ENCODE results near the gene CPE. TPM values are rescaled to one million over a fixed set of nuclear protein-coding genes. Genes with fewer than 3 reads are reported as not detected.
"Not testable (repeated sequence)": the region's sequence is repeated elsewhere in the genome, so short reads cannot be mapped to it uniquely, and the experiment has no call there.

The CPE gene
- total RNA-seq, 4 donors from 2014 or later = 82.8 to 136 (median 113) TPM

DNA sequence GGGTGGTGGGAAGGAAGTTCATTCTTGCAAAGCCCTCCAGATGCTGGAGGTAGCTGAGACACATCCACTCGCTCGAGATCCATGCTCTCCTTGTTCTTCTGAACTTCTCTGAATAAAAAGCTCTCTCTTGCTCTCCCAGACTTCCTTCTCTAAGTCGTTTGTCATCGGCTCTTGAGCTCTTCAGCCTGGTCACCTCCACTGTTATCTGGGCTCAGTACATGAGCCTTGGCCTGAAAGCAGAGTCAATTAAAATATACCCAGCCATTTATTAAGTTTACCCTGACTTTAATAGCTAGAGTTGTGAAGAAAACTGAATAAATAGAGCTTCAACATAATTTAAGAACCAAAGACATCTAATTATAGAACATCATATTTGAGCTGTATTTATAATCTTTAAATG lies 99.0 kb downstream of the CPE start:
- peaks cover 0 to 7% (median 0%) of the 10 kb centered on the region in 4 donors for H3K9me3 ChIP-seq
- TF ChIP-seq POLR2A (IDR thresholded peaks at IDR 0.05) (no peak), EP300 (IDR thresholded peaks at IDR 0.05) (no peak)
- TF ChIP-seq, protein P1, sequence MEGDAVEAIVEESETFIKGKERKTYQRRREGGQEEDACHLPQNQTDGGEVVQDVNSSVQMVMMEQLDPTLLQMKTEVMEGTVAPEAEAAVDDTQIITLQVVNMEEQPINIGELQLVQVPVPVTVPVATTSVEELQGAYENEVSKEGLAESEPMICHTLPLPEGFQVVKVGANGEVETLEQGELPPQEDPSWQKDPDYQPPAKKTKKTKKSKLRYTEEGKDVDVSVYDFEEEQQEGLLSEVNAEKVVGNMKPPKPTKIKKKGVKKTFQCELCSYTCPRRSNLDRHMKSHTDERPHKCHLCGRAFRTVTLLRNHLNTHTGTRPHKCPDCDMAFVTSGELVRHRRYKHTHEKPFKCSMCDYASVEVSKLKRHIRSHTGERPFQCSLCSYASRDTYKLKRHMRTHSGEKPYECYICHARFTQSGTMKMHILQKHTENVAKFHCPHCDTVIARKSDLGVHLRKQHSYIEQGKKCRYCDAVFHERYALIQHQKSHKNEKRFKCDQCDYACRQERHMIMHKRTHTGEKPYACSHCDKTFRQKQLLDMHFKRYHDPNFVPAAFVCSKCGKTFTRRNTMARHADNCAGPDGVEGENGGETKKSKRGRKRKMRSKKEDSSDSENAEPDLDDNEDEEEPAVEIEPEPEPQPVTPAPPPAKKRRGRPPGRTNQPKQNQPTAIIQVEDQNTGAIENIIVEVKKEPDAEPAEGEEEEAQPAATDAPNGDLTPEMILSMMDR (IDR thresholded peaks at IDR 0.05) = no peak
- H3K27me3 ChIP-seq = no peaks in the 10 kb centered on the region
- H3K4me1 ChIP-seq = no peaks in the 10 kb centered on the region
- WGBS, 2 donors = 74 to 76% methylated on average over 4 of the region's 4 CpGs
- no peak overlapping the region for H3K27ac ChIP-seq
- no peak overlapping the region for H3K4me3 ChIP-seq
- no peak for DNase-seq (ENCODE audit: low spot score in 2 of 2)
- H3K36me3 ChIP-seq = no peaks in the 10 kb centered on the region

DNA sequence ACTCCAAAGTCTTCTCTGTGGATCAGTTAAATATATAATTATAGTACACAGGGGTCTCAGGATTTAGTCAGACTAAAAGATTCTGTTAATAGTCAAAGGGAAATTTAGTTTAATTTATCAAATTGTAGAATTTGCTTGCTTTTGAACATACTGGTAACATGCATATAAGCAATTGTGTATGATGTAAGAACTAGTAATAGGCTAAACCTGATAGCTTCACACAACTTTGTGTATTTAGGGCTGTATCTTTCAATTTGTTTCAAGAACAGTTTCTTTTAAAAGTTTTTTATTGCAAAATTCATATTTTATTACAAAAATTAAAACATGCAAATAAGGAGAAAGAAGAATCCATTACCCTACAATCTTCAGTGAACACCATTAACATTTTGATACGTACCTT lies 99.5 kb downstream of the CPE start:
- H3K4me1 ChIP-seq = no peaks in the 10 kb centered on the region
- H3K4me3 ChIP-seq = no peak overlapping the region
- WGBS, 2 donors = 92 to 100% methylated on average over 1 of the region's 1 CpG
- DNase-seq (ENCODE audit: low spot score in 2 of 2) = no peak
- no peak overlapping the region for H3K27ac ChIP-seq
- no peaks in the 10 kb centered on the region for H3K27me3 ChIP-seq
- no peaks in the 10 kb centered on the region for H3K36me3 ChIP-seq
- peaks cover 0 to 4% (median 0%) of the 10 kb centered on the region in 4 donors for H3K9me3 ChIP-seq
- TF ChIP-seq EP300 (IDR thresholded peaks at IDR 0.05) = no peak
- TF ChIP-seq, protein P1 (IDR thresholded peaks at IDR 0.05) = no peak
- no peak for TF ChIP-seq POLR2A (IDR thresholded peaks at IDR 0.05)

DNA sequence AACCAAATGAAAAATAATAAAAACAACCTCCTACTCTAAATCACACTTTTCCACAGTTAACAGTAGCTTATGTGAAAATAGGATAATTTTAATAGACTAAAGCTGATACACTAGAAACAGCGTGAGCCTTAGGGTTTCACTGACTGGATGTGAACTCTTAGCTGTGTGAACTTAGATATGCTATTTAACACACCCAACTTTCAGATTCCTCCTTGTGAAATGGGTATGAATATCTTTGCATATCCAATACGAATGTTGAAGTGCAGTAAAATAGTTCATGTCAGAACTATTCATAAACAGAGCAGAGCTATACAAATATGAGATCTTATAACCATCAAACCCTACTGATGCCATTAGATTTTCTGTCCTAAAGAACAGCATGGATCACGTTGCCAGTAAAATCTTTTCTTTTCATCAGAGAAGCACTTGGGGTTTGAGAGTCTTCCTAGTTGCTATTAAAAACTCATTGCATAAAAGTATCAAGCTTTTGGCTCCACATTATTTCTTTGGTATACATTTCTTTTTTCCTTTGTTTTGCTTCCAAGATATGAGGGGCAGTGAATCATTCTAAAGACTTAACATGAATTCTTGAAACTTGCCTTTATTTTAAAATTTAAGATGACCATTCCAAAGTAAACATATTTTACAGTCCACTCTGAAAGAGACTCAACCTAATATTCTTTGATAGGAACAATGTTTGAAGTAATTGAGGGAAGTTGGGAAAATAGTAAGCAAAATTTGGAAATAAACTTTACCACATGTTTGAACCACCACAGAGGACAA lies 102.4 kb downstream of the CPE start:
- Histone ChIP-seq H3K9me3 (no peaks in the 10 kb centered on the region), H3K27me3 (no peaks in the 10 kb centered on the region), H3K4me3 (no peak overlapping the region), H3K36me3 (no peaks in the 10 kb centered on the region), H3K27ac (no peak overlapping the region), H3K4me1 (no peaks in the 10 kb centered on the region)
- TF ChIP-seq EP300 (IDR thresholded peaks at IDR 0.05) = no peak
- TF ChIP-seq, protein P1 (IDR thresholded peaks at IDR 0.05) = no peak
- no peak for TF ChIP-seq POLR2A (IDR thresholded peaks at IDR 0.05)
- DNase-seq (ENCODE audit: low spot score in 2 of 2) = no peak
- 57 to 63% methylated on average over 3 of the region's 3 CpGs for WGBS, 2 donors

DNA sequence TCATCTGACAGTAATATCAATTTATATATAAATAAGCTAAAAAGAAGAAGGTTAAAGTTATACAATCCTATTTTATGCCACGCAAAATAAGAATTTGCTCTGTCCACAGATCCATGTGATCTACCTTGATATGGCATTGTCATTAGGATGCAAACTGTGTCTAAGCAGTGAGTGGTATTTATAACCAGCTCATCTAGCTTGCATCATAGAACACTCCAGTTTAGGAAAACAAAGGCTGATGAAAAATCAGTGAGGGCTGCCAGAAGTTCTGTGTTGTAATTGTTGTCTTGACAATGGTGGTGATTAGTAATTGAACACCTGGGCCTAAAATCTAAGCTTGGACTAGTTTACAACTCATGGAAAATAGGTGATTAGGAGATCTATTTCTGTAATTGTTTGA lies 111.0 kb downstream of the CPE start:
- Histone ChIP-seq H3K27ac (no peak overlapping the region), H3K27me3 (no peaks in the 10 kb centered on the region), H3K4me1 (peaks cover 0 to 9% (median 0%) of the 10 kb centered on the region in 4 donors), H3K36me3 (no peaks in the 10 kb centered on the region), H3K4me3 (no peak overlapping the region), H3K9me3 (no peaks in the 10 kb centered on the region)
- WGBS, 2 donors = 86 to 88% methylated on average over 1 of the region's 1 CpG
- no peak for DNase-seq (ENCODE audit: low spot score in 2 of 2)
- TF ChIP-seq EP300 (IDR thresholded peaks at IDR 0.05) (no peak), POLR2A (IDR thresholded peaks at IDR 0.05) (no peak)
- TF ChIP-seq, protein P1 (IDR thresholded peaks at IDR 0.05) = no peak

DNA sequence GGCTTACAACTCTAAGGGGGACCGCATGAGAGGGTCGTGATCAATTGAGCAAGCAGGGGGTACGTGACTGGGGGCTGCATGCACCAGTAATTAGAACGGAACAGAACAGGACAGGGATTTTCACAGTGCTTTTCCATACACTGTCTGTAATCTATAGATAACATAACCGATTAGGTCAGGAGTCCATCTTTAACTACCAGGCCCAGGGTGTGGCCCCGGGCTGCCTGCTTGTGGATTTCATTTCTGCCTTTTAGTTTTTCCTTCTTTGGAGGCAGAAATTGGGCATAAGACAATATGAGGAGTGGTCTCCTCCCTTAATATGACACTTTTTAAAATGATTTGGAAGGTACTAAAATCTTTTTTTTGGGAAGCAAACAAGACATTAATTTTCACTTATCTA lies 113.8 kb downstream of the CPE start:
- H3K27me3 ChIP-seq; H3K9me3 ChIP-seq; H3K36me3 ChIP-seq; H3K4me3 ChIP-seq; H3K27ac ChIP-seq; DNase-seq (ENCODE audit: low spot score in 2 of 2); H3K4me1 ChIP-seq: not testable (repeated sequence)
- WGBS, 2 donors = 83% methylated on average over 6 of the region's 6 CpGs

Measured in tibial nerve (tissue), 4 donors.